Measurements from ENCODE around the gene MRPL40.

MRPL40 gene

GRCh38 chr22:19398206-19398605, 34.1 kb upstream of the MRPL40 start:
- TF ChIP-seq, protein P1, sequence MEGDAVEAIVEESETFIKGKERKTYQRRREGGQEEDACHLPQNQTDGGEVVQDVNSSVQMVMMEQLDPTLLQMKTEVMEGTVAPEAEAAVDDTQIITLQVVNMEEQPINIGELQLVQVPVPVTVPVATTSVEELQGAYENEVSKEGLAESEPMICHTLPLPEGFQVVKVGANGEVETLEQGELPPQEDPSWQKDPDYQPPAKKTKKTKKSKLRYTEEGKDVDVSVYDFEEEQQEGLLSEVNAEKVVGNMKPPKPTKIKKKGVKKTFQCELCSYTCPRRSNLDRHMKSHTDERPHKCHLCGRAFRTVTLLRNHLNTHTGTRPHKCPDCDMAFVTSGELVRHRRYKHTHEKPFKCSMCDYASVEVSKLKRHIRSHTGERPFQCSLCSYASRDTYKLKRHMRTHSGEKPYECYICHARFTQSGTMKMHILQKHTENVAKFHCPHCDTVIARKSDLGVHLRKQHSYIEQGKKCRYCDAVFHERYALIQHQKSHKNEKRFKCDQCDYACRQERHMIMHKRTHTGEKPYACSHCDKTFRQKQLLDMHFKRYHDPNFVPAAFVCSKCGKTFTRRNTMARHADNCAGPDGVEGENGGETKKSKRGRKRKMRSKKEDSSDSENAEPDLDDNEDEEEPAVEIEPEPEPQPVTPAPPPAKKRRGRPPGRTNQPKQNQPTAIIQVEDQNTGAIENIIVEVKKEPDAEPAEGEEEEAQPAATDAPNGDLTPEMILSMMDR (IDR thresholded peaks at IDR 0.05; ENCODE audit: low read depth, low read length, missing control alignments): no peak
- no peak overlapping the region for H3K4me3 ChIP-seq (ENCODE audit: low read depth, low read length)
- in situ Hi-C loops (cut with HindIII; ENCODE audit: low sequenced_read_pairs): no loop called here
- DNase-seq (ENCODE audit: low read depth): no peak

- H3K4me3 ChIP-seq (ENCODE audit: low read depth, low read length): no peak overlapping the region
- DNase-seq (ENCODE audit: low read depth): no peak
- TF ChIP-seq, protein P1 (IDR thresholded peaks at IDR 0.05; ENCODE audit: low read depth, low read length, missing control alignments): no peak
- in situ Hi-C loops (cut with HindIII; ENCODE audit: low sequenced_read_pairs): no loop called here
These were observed 33.7 kb upstream of the MRPL40 start for GRCh38 chr22:19398652-19399051.

DNA sequence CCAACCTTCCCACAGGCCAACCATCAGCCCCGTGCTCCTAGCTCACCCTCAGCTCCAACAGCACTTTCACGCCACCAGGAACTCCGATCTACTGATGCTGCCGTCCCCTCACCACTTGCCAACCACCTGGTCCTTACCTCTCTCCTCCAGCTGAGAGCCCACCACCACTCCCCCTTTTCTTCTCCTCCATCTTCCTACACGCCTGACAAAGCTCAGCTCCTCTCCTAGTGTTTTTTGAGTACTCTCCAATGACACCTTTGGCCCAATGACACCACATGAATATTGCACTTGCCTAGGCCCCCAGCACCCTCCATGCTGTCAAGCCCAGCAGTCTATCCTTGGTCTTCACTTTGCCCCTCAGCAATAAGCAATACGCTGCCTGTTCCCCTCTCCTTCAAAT, 31.5 kb upstream of the MRPL40 start:
- DNase-seq (ENCODE audit: low read depth): no peak
- TF ChIP-seq, protein P1 (IDR thresholded peaks at IDR 0.05; ENCODE audit: low read depth, low read length, missing control alignments): no peak
- no peak overlapping the region for H3K4me3 ChIP-seq (ENCODE audit: low read depth, low read length)
- in situ Hi-C loops (cut with HindIII; ENCODE audit: low sequenced_read_pairs): no loop called here

DNA sequence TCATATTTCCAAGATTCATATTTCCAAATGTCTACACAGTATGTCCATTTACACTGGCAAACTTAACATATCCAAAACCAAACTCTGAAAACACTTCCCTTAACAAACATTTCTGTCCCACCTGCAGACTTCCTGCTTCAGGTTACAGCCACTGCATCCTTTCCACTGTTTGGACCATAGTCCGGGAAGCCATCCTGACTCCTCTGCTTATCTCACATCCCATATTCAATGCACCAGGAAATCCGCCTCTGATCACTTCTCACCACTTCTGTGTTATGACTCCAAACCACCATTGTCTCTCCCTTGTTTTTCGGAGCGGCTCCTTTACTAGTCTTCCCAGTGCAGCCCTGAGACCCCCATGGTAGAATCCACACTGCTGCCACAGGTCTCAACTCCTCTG, 30.9 kb upstream of the MRPL40 start:
- TF ChIP-seq, protein P1 (IDR thresholded peaks at IDR 0.05; ENCODE audit: low read depth, low read length, missing control alignments): no peak
- H3K4me3 ChIP-seq (ENCODE audit: low read depth, low read length): no peak overlapping the region
- no peak for DNase-seq (ENCODE audit: low read depth)
- in situ Hi-C loops (cut with HindIII; ENCODE audit: low sequenced_read_pairs): no loop called here

DNA sequence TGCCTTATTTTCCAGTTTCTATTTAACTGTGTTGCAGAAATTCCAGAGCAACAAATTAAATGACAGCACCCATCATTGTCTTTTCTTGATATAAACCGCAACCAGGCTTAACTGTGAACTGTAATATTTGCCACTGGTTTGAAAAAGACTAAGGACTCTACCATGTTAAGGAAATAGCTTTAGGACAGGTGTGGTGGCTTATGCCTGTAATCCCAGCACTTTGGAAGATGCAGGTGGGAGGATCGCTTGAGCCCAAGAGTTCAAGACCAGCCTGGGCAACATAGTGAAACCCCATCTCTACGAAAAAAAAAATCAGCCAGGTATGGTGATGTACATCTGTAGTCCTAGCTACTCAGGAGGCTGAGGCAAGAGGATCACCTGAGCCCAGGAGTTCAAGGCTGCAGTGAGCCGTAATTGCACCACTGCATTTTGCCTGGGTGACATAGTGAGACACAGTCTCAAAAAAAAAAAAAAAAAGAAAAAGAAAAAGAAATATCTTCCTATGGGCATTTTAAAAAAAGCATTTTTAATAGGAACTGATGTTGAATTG, 29.6 kb upstream of the MRPL40 start:
- H3K4me3 ChIP-seq (ENCODE audit: low read depth, low read length): no peak overlapping the region
- DNase-seq (ENCODE audit: low read depth): no peak
- in situ Hi-C loops (cut with HindIII; ENCODE audit: low sequenced_read_pairs): no loop called here
- TF ChIP-seq, protein P1 (IDR thresholded peaks at IDR 0.05; ENCODE audit: low read depth, low read length, missing control alignments): no peak

DNA sequence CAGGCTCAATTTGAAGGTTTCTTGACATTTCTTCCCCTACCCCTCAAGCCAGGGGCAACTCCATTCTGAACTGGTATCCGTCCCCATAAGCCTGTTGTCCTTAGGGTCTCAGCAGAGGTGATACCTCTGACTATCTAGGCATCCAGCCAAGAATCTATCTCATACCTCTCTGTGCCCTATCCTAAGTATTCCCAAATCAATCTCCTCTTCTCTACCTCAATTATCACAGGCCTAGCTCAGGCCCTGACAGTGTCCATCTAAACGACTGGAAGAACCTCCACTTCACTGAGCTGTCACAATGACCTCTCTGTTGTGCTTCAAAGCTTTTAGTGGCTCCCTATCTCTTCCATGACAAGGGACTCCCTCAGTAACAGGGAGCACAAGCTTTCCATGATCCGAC, 27.7 kb upstream of the MRPL40 start:
- H3K4me3 ChIP-seq (ENCODE audit: low read depth, low read length): no peak overlapping the region
- in situ Hi-C loops (cut with HindIII; ENCODE audit: low sequenced_read_pairs): no loop called here
- TF ChIP-seq, protein P1 (IDR thresholded peaks at IDR 0.05; ENCODE audit: low read depth, low read length, missing control alignments): no peak
- DNase-seq (ENCODE audit: low read depth): no peak

- DNase-seq (ENCODE audit: low read depth): no peak
- no peak overlapping the region for H3K4me3 ChIP-seq (ENCODE audit: low read depth, low read length)
- in situ Hi-C loops (cut with HindIII; ENCODE audit: low sequenced_read_pairs): no loop called here
- TF ChIP-seq, protein P1 (IDR thresholded peaks at IDR 0.05; ENCODE audit: low read depth, low read length, missing control alignments): no peak
These were observed 27.2 kb upstream of the MRPL40 start for GRCh38 chr22:19405133-19405532.

Data from astrocyte of the cerebellum (primary cell).